Mesothelial cell of epicardium (in vitro differentiated cells): ENCODE measurements around the gene OR8H1. TPM values are rescaled to one million over a fixed set of nuclear protein-coding genes. Genes with fewer than 3 reads are reported as not detected.

Experiments
- DNase-seq, 2 experiments: peaks; one replicate each; pipeline ENCODE4 v3.0.0; 2021; ENCODE audit warnings: low spot score in 2 of 2; ENCODE audit not compliant: unreplicated experiment in 2 of 2
- H3K27ac Mint-ChIP-seq: 2 replicates; pipeline ENCODE4 v1.8.0; 2021; ENCODE audit warnings: mixed read lengths
- H3K27me3 Mint-ChIP-seq: 2 replicates; pipeline ENCODE4 v1.8.0; 2021; ENCODE audit warnings: low read depth, mixed read lengths
- H3K36me3 Mint-ChIP-seq: 2 replicates; pipeline ENCODE4 v1.8.0; 2021; ENCODE audit warnings: mixed read lengths
- H3K4me1 Mint-ChIP-seq: 2 replicates; pipeline ENCODE4 v1.8.0; 2021; ENCODE audit warnings: mixed read lengths
- H3K4me3 Mint-ChIP-seq: 2 replicates; pipeline ENCODE4 v1.8.0; 2021; ENCODE audit warnings: mild to moderate bottlenecking, moderate library complexity, mixed read lengths
- H3K9me3 Mint-ChIP-seq: 2 replicates; pipeline ENCODE4 v1.8.0; 2021; ENCODE audit warnings: mixed read lengths
- CTCF ChIP-seq: fragments of 200-600 bp; sonication (generic); IDR thresholded peaks from one replicate; pipeline ENCODE4 v1.5.0; 2021; ENCODE audit warnings: antibody characterized with exemption; ENCODE audit not compliant: unreplicated experiment
- total RNA-seq: library from RNA; stranded (reverse); gene quantifications from 3 replicates; pipeline ENCODE4 v1.2.1, GENCODE V29; 2021

OR8H1 gene
- total RNA-seq, 1 donor from 2014 or later, result not detected

DNA sequence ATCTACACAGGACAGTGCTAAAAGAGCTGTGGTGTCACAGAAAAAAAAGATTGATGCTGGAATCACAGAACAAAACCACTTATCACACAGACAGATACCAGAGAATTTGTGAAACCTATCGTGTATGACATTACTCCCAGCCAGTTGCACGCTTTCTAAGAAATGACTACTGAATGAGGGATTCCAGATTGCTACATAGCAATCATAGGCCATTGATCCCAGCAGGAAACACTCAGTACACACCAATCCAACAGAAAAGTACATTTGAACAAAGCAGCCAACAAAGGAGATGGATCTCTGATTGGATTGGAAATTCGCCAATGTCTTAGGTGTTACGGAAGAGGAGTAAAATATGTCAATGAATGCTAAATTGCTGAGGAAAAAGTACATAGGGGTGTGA, 4.8 kb upstream of the OR8H1 start:
- DNase-seq, result no peak
- no peak overlapping the region for H3K4me3 Mint-ChIP-seq
- no peaks in the 10 kb centered on the region for H3K9me3 Mint-ChIP-seq
- no peaks in the 10 kb centered on the region for H3K4me1 Mint-ChIP-seq
- H3K27ac Mint-ChIP-seq, result no peak overlapping the region
- no peak for TF ChIP-seq CTCF
- no peaks in the 10 kb centered on the region for H3K36me3 Mint-ChIP-seq
- H3K27me3 Mint-ChIP-seq, result no peaks in the 10 kb centered on the region

DNA sequence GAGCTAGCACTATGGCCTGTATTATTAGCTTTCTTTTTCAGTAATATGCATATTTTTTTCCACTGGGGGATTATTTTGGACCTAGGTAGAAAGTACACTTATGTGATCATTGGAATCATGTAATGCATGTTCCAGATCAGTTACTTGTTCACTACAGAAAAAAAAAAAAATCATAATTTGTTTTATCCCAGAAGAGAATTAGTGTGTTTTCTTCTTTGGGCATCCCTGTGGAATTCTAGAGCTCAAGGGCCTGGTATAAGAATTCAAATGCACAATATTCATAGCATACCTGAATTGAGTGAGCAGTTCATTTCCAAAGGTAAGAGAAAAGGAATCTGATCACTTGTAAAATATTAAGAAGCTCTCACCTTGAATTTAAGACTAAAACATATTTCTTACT, 18.2 kb downstream of the OR8H1 start, which contains the start of gene OR5T1:
OR5T1 (plus strand) TSS at position 301 of the 400 bp plus-strand sequence. CDS start 1,485 bp downstream, outside the sequence.
- no peak for DNase-seq
- TF ChIP-seq CTCF, result no peak
- H3K27ac Mint-ChIP-seq, result no peak within 1 kb of the TSS
- peaks cover 11% of the 10 kb centered on the region for H3K9me3 Mint-ChIP-seq
- H3K36me3 Mint-ChIP-seq, result no peaks in the 10 kb centered on the region
- H3K4me1 Mint-ChIP-seq, result no peaks in the 10 kb centered on the region
- H3K4me3 Mint-ChIP-seq, result no peak within 1 kb of the TSS
- no peaks in the 10 kb centered on the region for H3K27me3 Mint-ChIP-seq

- no peak for DNase-seq
- Mint-ChIP-seq H3K4me1 (no peaks in the 10 kb centered on the region), H3K36me3 (no peaks in the 10 kb centered on the region), H3K9me3 (peaks cover 23% of the 10 kb centered on the region), H3K27ac (no peak overlapping the region), H3K27me3 (no peaks in the 10 kb centered on the region), H3K4me3 (no peak overlapping the region)
- TF ChIP-seq CTCF, result no peak
Measured at GRCh38 chr11:56271092-56271491, 21.0 kb downstream of the OR8H1 start.

DNA sequence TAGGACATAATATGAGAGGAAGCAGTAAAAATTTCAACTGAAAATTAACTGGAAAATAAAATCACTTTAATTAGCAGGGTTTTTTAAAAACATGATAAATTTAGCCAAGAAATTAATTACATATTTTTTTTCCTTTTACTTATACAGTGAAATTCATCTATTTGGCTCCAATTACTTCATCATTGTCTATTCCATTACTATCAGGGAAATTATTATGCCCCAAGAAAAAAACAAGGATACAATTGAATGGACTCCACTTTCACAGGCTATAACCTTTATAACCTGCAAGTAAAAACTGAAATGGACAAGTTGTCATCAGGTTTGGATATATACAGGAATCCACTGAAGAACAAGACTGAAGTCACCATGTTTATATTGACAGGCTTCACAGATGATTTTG, 40.1 kb downstream of the OR8H1 start, which contains the start of gene OR5T3:
OR5T3 (plus strand) TSS at position 301 of the 400 bp plus-strand sequence; CDS start at position 301, 0 bp downstream.
- Mint-ChIP-seq H3K4me3 (no peak within 1 kb of the TSS), H3K27me3 (no peaks in the 10 kb centered on the region), H3K9me3 (peaks cover 12% of the 10 kb centered on the region), H3K36me3 (no peaks in the 10 kb centered on the region), H3K4me1 (no peaks in the 10 kb centered on the region), H3K27ac (no peak within 1 kb of the TSS)
- no peak for DNase-seq
- TF ChIP-seq CTCF, result no peak

Other genes starting within 250 kb of the OR8H1 start
- gene OR8I2, start 198.9 kb downstream of the OR8H1 start, total RNA-seq, result not detected in 3 replicates
- gene OR8H2, start 188.6 kb downstream of the OR8H1 start, total RNA-seq, result not detected in 3 replicates
- gene OR8H3, start 169.9 kb downstream of the OR8H1 start, total RNA-seq, result not detected in 3 replicates
- gene OR8J3, start 152.1 kb downstream of the OR8H1 start, total RNA-seq, result not detected in 3 replicates
- not detected in 3 replicates for gene OR8K5, start 131.9 kb downstream of the OR8H1 start, total RNA-seq
- gene OR5J2, start 115.6 kb downstream of the OR8H1 start, total RNA-seq, result not detected in 3 replicates
- gene OR5T2, start 58.0 kb downstream of the OR8H1 start, total RNA-seq, result not detected in 3 replicates
- not detected in 3 replicates for gene OR5T3, start 40.0 kb downstream of the OR8H1 start, total RNA-seq
- not detected in 3 replicates for gene OR5T1, start 18.1 kb downstream of the OR8H1 start, total RNA-seq
- gene OR8K3, start 22.9 kb upstream of the OR8H1 start, total RNA-seq, result not detected in 3 replicates
- not detected in 3 replicates for gene OR8K1, start 53.8 kb upstream of the OR8H1 start, total RNA-seq
- not detected in 3 replicates for gene OR8J1, start 62.0 kb upstream of the OR8H1 start, total RNA-seq
- not detected in 3 replicates for gene OR8U1, start 83.4 kb upstream of the OR8H1 start, total RNA-seq
- gene OR5AL1, start 120.4 kb upstream of the OR8H1 start, total RNA-seq, result not detected in 3 replicates
- not detected in 3 replicates for gene OR5M3, start 181.1 kb upstream of the OR8H1 start, total RNA-seq
- not detected in 3 replicates for gene OR5M8, start 199.1 kb upstream of the OR8H1 start, total RNA-seq